CD1c-positive myeloid dendritic cell (primary cell): ENCODE results near the gene COL21A1.

Experiments
- DNase-seq: peaks from one replicate; pipeline ENCODE4 v3.0.0-alpha.2; 2016; ENCODE audit errors: extremely low spot score

The COL21A1 gene

DNA sequence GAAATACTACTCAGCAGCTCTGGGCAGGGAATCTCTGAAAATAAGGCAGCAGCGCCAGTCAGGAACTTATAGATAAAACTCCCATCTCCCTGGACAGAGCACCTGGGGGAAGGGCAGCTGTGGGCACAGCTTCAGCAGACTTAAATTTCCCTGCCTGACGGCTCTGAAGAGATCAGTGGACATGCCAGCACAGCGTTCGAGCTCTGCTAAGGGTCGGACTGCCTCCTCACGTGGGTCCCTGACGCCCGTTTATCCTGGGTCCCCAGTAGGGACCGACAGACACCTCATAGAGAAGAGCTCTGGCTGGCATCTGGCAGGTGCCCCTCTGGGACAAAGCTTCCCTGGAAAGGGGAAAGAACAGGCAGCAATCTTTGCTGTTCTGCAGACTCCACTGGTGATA lies 59.0 kb downstream of the COL21A1 start:
- no peak for DNase-seq

DNA sequence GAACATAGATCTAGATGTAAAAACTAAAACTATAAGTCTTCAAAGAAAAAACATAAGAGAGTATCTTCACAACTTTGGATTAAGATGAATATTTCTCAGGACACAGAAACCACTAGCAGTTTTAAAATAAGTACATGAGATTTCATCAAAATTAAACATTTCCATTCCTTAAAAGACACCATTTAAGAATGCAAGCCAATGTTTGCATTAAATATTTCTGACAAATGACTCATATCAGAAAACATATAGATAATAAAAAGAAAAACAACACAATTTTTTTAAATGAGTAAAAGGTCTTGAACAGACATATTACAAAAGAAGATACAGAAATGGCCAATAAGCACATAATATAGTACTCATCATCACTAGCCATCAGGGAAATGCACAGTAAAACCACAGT lies 59.7 kb downstream of the COL21A1 start:
- no peak for DNase-seq

GRCh38 chr6:56176741-56177140 lies 70.6 kb downstream of the COL21A1 start:
- no peak for DNase-seq

GRCh38 chr6:56173228-56173627 lies 74.2 kb downstream of the COL21A1 start:
- no peak for DNase-seq

- no peak for DNase-seq
Observed at GRCh38 chr6:56172144-56172543, 75.2 kb downstream of the COL21A1 start.

DNA sequence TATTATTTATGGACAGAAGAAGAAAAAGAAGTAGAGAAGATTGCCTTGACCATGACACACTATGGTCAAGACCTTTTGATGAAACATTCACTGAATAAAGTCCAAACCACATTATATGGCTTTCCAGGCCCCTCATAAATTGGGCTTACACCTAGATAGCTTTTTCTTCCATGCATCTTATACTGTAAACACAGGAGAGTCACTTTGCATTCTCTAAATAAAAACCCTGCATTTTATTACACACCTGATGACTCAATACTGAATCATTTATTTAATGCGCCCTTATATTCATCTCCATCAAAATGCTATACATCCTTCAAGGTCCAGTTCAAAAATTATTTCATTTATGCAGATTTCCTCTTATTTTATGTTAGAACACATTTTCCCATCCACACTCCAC lies 78.0 kb downstream of the COL21A1 start:
- DNase-seq, result no peak

GRCh38 chr6:56168596-56168995 lies 78.8 kb downstream of the COL21A1 start:
- DNase-seq, result no peak

DNA sequence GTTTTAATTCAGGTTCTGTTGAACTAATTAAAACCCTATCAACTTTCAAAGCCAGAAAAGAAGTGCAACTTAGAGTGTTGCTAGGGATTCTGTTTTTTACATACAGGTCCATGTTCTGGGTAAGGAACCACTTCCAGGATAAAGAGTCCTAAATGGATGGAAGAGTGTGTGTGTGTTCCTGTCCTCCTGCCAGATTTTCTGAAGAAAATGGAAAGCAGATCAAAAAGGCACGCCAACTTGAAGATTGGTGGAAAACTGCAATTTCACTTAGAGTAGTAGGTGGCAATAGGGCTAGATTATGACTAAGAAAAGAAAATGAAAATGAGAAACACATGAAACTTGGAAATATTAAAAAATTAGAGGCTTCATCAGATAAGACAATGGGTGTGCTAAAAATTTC lies 85.3 kb downstream of the COL21A1 start:
- DNase-seq, result no peak

- DNase-seq, result no peak
Observed at GRCh38 chr6:56160489-56160888, 86.9 kb downstream of the COL21A1 start.

GRCh38 chr6:56158571-56158970 lies 88.8 kb downstream of the COL21A1 start:
- no peak for DNase-seq

GRCh38 chr6:56156643-56157042 lies 90.7 kb downstream of the COL21A1 start:
- no peak for DNase-seq

DNA sequence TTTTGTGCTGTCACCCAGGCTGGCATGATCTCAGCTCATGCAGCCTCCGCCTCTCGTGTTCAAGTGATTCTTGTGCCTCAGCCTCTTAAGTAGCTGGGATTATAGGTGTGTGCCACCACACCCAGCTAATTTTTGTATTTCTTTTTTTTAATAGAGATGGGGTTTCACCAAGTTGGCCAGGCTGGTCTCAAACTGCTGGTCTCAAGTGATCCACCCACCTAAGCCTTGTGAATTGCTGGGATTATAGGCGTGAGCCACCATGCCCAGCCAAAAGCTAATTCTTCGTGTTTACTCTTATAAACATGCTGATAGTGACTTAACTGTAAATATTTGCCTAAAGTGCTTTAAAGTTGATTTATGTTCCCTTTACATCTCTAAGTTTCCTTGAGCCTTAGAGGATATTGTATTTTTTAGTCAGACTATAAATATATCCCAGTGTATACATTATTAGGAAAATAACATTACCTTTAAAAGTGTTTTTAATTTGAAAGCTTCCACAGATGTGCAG lies 91.7 kb downstream of the COL21A1 start:
- no peak for DNase-seq

- DNase-seq, result no peak
Observed at GRCh38 chr6:56154076-56154475, 93.3 kb downstream of the COL21A1 start.

GRCh38 chr6:56152611-56153010 lies 94.8 kb downstream of the COL21A1 start:
- no peak for DNase-seq

GRCh38 chr6:56151609-56152224 lies 95.7 kb downstream of the COL21A1 start:
- DNase-seq, result no peak

DNA sequence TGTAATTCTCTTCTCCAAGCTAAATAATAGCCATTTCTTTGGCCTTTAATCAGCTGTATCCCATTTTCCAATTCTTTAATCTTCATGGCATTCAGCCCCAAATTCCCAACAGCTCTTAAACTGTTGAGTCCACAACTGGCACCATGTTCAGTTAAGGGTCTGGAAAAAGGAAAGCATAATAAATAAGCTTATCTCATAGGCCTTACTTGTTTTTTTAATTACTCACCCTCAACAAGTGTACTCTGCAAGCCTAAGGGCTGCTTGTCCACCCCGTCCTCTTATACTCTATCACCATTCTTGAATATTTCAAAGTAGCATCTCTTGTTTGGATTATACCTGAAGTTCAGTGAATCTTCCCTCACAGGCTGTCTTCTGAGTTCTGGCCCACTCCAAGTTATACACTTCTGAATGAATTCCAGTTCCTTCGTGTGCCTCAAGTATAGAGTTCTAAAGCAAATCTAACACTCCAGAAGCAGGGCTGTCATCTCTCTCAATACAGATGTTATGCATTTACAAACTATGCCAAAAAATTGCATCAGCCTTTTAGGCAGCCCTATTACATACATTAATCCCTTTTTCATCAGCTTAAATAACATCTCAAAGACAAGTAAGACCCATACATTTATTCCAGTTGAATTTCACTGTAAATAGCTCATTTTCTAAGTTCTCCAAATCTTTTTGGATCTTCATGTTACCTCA lies 98.7 kb downstream of the COL21A1 start:
- DNase-seq, result no peak

- no peak for DNase-seq
Observed at GRCh38 chr6:56147766-56148165, 99.6 kb downstream of the COL21A1 start.

DNA sequence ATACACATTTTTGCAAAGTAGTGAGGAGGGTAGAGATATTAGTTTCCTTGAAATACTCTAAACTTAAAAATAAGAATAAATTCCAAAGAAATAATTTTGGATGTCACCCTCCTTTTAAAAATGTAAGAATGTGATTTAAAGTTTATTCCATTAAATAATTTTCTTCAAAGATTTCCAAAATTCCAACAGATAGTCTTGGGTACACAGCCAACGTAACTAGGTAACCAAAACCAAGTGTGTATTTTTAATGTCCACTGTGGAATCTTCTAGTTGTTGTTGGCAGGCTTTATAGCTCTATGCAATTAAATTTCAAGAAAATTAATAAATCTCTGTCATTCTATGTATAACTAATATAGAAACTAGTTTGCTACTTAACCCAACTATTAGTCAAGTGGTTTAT lies 101.3 kb downstream of the COL21A1 start:
- no peak for DNase-seq

DNA sequence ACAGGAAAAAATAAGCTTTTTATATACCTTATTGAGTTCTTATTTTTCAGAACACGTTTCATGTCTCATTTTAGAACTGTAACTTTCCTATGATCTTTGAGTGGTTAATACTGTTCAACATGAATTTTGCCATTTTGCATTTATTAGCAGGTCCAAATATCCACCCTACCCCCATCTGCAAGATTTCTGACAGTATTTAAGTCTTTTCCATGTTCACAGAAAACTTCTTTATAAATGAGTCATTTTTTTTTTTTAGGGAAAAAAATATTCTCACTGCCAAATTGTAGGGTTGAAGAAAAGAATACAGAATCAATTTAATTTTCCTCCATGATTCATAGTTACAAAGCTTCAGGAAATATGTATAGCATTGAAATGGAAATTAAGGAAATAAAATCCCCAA lies 101.8 kb downstream of the COL21A1 start:
- no peak for DNase-seq

GRCh38 chr6:56144538-56145324 lies 102.6 kb downstream of the COL21A1 start:
- no peak for DNase-seq

DNA sequence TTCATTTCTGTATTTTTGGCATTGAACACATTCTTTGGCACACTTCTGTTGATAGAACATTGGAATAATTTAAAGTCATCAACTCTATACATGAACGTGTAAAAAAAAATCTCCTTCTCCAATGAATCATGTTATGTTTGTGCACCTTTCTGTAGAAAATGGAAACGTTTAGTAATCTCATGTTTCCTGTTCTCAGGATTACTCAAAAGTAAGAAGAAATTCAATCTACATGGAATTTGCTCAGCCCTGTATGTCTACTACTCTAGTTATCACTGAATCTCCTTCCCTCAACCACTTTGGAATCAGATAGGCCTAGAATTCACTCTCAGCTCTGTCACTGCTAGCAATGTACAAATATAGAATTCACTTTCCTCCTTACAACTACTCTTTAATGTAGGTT lies 103.6 kb downstream of the COL21A1 start:
- no peak for DNase-seq

DNA sequence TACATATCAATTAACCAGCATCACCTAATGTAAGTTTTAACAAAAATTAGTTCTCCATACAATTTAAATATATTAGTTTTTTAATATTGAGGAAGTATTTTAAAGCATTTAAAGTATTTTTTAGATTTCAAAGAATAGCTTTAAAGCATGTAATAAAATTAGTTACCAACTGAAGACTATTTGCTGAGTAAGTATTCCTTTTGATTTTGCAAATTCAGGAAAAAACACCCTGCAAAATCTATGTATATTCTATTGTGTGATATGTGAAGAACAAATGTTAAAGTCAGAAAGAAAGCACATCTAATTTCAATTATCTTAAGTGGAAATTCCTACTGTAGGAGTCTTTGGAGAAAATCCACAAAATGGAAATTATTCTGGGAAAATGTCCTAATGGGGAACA lies 107.3 kb downstream of the COL21A1 start:
- DNase-seq, result no peak

- DNase-seq, result no peak
Observed at GRCh38 chr6:56115715-56116114, 131.7 kb downstream of the COL21A1 start.
